Measurements from ENCODE around the gene SPRN.
"Not testable (repeated sequence)": the region's sequence is repeated elsewhere in the genome, so short reads cannot be mapped to it uniquely, and the experiment has no call there.

The SPRN gene

DNA sequence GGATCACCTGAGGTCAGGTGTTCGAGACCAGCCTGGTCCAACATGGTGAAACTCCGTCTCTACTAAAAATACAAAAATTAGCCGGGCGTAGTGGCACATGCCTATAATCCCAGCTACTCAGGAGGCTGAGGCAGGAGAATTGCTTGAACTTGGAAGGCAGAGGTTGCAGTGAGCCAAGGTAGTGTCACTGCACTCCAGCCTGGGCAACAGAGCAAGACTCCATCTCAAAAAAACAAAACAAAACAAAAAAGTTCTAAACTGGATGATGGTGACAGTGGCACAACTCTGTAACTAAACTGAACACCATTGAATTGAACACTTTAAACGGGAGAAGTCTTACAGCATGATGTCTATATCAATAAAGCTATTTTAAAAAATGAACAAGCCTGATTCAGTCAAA is 48.2 kb downstream of the SPRN start:
- Mint-ChIP-seq H3K27ac (peak overlapping the region; percentile 17), H3K4me1 (peaks cover 15% of the 10 kb centered on the region)
- H3K9me3 Mint-ChIP-seq, H3K4me3 Mint-ChIP-seq, H3K36me3 Mint-ChIP-seq, H3K27me3 Mint-ChIP-seq: not testable (repeated sequence)

DNA sequence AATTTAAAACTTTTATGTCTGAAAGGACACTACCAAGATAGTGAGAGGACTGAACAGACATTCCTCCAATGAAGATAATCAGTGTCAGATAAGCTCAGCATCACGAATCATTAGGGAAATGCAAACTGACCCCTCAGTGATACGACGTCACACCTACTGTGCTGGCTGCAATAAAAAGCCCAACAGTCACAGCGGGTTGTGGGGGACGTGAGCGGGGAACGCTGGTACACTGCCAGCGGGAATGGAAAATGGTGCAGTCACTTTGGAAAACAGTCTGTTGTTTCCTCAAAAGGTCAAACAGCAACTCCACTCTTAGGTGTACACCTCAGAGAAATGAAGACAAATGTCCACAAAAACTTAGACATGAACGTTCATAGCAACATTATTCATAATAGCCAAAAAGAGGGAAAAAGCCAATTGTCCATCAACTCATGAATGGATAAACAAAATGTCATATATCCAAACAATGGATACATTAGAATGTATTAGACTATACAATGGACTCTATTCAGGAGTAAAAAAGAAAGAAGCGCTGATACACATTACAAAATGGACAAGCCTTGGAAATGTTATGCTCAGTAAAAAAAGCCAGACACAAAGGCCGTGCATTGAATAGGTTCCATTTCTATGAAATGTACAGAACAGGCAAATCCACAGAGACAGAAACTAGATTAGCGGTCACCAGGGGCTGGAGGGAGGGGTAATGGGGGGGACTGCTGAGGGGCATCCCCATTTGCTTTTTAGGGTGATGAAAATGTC is 48.9 kb downstream of the SPRN start:
- H3K36me3 Mint-ChIP-seq: no peaks in the 10 kb centered on the region
- peak overlapping the region; percentile 46 for H3K27ac Mint-ChIP-seq
- H3K4me3 Mint-ChIP-seq: no peak overlapping the region
- no peaks in the 10 kb centered on the region for H3K9me3 Mint-ChIP-seq
- H3K4me1 Mint-ChIP-seq: peaks cover 15% of the 10 kb centered on the region
- H3K27me3 Mint-ChIP-seq: no peaks in the 10 kb centered on the region

DNA sequence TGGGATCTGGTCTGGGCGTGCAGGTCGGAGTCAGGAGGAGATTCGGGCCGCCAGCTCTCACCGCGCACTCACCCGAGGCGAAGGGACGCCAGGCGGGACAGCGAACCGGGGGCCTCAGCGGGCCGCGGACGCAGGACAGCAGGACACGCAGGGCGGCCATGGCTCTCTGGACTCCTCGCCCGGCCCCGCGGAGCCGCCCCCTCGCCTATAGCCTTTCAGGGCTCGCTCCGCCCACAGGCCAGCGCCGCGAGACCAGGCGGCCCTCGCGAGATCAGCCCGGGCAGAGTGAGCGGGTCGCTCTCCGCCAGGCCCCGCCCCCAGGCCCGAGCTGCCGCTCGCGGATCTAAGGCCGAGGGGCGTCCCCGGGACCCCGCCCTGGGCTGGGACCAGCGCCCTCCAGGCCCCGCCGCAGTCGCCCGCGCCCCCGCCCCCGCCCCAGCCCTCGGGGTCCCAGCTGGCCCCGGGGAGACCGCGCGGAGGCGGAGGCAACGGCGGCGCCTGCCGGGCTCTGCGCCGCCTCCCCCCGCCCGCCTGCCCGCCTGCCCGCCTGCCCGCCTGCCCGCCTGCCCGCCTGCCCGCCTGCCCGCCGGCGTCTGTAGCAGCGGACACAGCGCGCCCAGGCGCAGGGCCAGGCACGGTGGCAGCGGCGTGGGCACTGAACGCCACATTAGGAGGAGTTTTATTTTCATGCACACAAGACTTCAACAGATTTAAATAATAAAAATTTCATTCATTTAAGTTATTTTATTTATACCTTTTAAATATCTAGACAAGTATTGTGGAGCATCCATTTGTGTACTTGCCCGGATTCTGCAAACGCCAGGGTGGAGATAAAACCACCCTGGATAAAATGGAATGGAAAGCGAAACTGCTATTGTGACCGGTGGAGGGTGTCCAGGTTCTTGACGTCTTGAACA is 51.0 kb downstream of the SPRN start, which contains the start of gene ECHS1:
Gene ECHS1, minus strand, starts transcription at position 181 of the 917 bp plus-strand sequence. Its CDS starts 21 bp downstream, at position 160.
- peak within 1 kb of the TSS; percentile 84 for H3K4me3 Mint-ChIP-seq
- no peaks in the 10 kb centered on the region for H3K36me3 Mint-ChIP-seq
- H3K27ac Mint-ChIP-seq: peak within 1 kb of the TSS; percentile 59
- H3K27me3 Mint-ChIP-seq: no peaks in the 10 kb centered on the region
- H3K9me3 Mint-ChIP-seq: no peaks in the 10 kb centered on the region
- peaks cover 18% of the 10 kb centered on the region for H3K4me1 Mint-ChIP-seq

DNA sequence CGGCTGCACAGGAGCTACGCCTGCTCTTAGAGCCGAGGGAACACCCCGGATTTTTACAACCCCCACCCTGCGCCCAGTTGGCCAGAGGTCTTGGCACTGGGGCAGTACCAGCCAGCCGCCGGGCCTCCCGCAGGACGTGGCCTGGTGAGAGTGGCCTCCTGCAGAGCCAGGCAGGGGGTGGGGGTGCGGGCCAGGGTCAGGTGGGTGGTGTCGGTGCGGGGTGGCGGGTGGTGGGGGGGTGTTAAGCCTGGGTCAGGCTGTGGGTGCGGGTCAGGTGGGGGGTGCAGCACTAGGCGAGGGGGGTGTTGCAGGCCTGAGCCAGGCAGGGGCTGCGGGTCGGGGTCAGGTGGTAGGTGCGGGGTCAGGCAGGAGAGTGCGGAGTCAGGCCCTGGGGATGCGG is 51.9 kb downstream of the SPRN start:
- H3K36me3 Mint-ChIP-seq: peaks cover 2% of the 10 kb centered on the region
- no peaks in the 10 kb centered on the region for H3K27me3 Mint-ChIP-seq
- H3K27ac Mint-ChIP-seq: no peak overlapping the region
- peaks cover 18% of the 10 kb centered on the region for H3K4me1 Mint-ChIP-seq
- peak overlapping the region; percentile 81 for H3K4me3 Mint-ChIP-seq
- no peaks in the 10 kb centered on the region for H3K9me3 Mint-ChIP-seq
